H1 (cell line): ENCODE data around the gene CYP27C1.
"Not testable (repeated sequence)": the region's sequence is repeated elsewhere in the genome, so short reads cannot be mapped to it uniquely, and the experiment has no call there.

Experiments used
- CBX5 ChIP-seq: fragments of 300-800, 300-1000 bp; sonication (generic); IDR thresholded peaks from 2 replicates; pipeline ENCODE4 v1.7.1; 2016; ENCODE audit warnings: antibody characterized with exemption, low read length, low read depth
- CHD1 ChIP-seq: IDR thresholded peaks from 2 replicates; pipeline ENCODE4 v1.6.1; 2012; ENCODE audit warnings: low read depth, low read length, improper control_type of control experiment
- CTCF ChIP-seq, 3 experiments: IDR thresholded peaks; 1 replicate in 2 of 3; 2 replicates in 1 of 3; pipeline versions ENCODE4 v1.5.1 to v1.6.1; 2011; ENCODE audit warnings: low read length in 3 of 3, mild to moderate bottlenecking in 3 of 3, inconsistent platforms in 2 of 3, low read depth in 1 of 3, moderate library complexity in 1 of 3; ENCODE audit not compliant: insufficient read depth in 1 of 3; ENCODE audit errors: control extremely low read depth in 1 of 3
- EP300 ChIP-seq, 2 experiments: IDR thresholded peaks; 1 replicate in 1 of 2; 2 replicates in 1 of 2; pipeline ENCODE4 v1.6.1; 2011 to 2012; ENCODE audit warnings: low read depth in 2 of 2, low read length in 2 of 2, mild to moderate bottlenecking in 2 of 2, borderline replicate concordance in 1 of 2, inconsistent platforms in 1 of 2, moderate library complexity in 1 of 2
- POLR2AphosphoS5 ChIP-seq: IDR thresholded peaks from 2 replicates; pipeline ENCODE4 v1.6.1; 2011; ENCODE audit warnings: low read depth, low read length
- TCF12 ChIP-seq: IDR thresholded peaks from 2 replicates; pipeline ENCODE4 v1.6.1; 2011; ENCODE audit warnings: low read depth, mild to moderate bottlenecking, low read length

GRCh38 chr2:127214201-127214600 is 5.9 kb downstream of the CYP27C1 start:
- not testable (repeated sequence) for TF ChIP-seq CHD1; CTCF (IDR thresholded peaks at IDR 0.05; ENCODE audit: control extremely low read depth in 1 of 3, insufficient read depth in 1 of 3, low read depth in 1 of 3, low read length in 3 of 3); TCF12; CBX5; EP300 (IDR thresholded peaks at IDR 0.05; ENCODE audit: borderline replicate concordance in 1 of 2, low read depth in 2 of 2, low read length in 2 of 2); POLR2AphosphoS5
